Endothelial cell of umbilical vein (primary cell): Measurements from ENCODE around the gene KCTD5. TPM values are rescaled to one million over a fixed set of nuclear protein-coding genes. Genes with fewer than 3 reads are reported as not detected.

Experiments used
- BruUV-seq: library from RNA; stranded (reverse); fragments of 400-500 nt; replicated peaks from 2 replicates; lab custom pipeline; 2021; lab: Mats Ljungman, UMichigan
- CTCF ChIA-PET: fragments of 300-600, 350-600 bp; sonication (Branson Sonifier 250); formaldehyde crosslinking; loops from one replicate; lab custom pipeline; 2021; ENCODE audit warnings: antibody characterized with exemption, inconsistent platforms; lab: Charles Lee
- POLR2A ChIA-PET: fragments of 300-600, 350-600 bp; sonication (Branson Sonifier 250); formaldehyde crosslinking; loops from one replicate; lab custom pipeline; 2021; ENCODE audit warnings: antibody characterized with exemption, inconsistent platforms; lab: Charles Lee
- DNase-seq: peaks from one replicate; pipeline ENCODE4 v3.0.0-alpha.2; 2011; ENCODE audit warnings: low read depth, low spot score
- FAIRE-seq: peaks from 2 replicates; lab custom pipeline; 2011; peaks lifted over from hg19 to GRCh38; lab: Jason Lieb, UNC
- H2AFZ ChIP-seq: 2 replicates; pipeline ENCODE4 v1.6.0; 2012; ENCODE audit warnings: low read depth, low read length, control low read depth, inconsistent platforms
- H3K27ac ChIP-seq: 2 replicates; pipeline ENCODE4 v1.5.1; 2011; ENCODE audit warnings: low read depth, mild to moderate bottlenecking, control low read depth, low read length, moderate library complexity; ENCODE audit not compliant: insufficient read depth
- H3K27me3 ChIP-seq, 2 experiments: 2 replicates each; pipeline versions ENCODE4 v1.6.0 to v1.6.1; 2011; ENCODE audit warnings: low read length in 2 of 2, mixed read lengths in 1 of 2; ENCODE audit not compliant: control insufficient read depth in 2 of 2, insufficient read depth in 2 of 2
- H3K36me3 ChIP-seq, 2 experiments: 2 replicates in 1 of 2; 3 replicates in 1 of 2; pipeline ENCODE4 v1.5.1; 2011; ENCODE audit warnings: low read length in 2 of 2, mild to moderate bottlenecking in 1 of 2, moderate library complexity in 1 of 2; ENCODE audit not compliant: control insufficient read depth in 2 of 2, insufficient read depth in 2 of 2; ENCODE audit errors: extremely low read depth in 1 of 2
- H3K4me1 ChIP-seq: 3 replicates; pipeline ENCODE4 v1.5.1; 2011; ENCODE audit warnings: mild to moderate bottlenecking, low read length; ENCODE audit not compliant: control insufficient read depth, insufficient read depth; ENCODE audit errors: extremely low read depth
- H3K4me2 ChIP-seq: 2 replicates; pipeline ENCODE4 v1.6.1; 2011; ENCODE audit warnings: low read length, control low read depth, mixed read lengths; ENCODE audit not compliant: insufficient read depth
- H3K4me3 ChIP-seq, 3 experiments: fragments of 200-600 bp in 1 of 3; sonication (generic), shearing (Covaris generic) in 1 of 3; replicated peaks in 1 of 3; 2 replicates each; pipeline ENCODE4 v1.5.1; 2011 to 2016; ENCODE audit warnings: control low read depth in 3 of 3, low read length in 3 of 3, mild to moderate bottlenecking in 2 of 3, inconsistent platforms in 1 of 3, low read depth in 1 of 3, moderate library complexity in 1 of 3; ENCODE audit not compliant: insufficient read depth in 1 of 3
- H3K79me2 ChIP-seq: 2 replicates; pipeline ENCODE4 v1.6.0; 2012; ENCODE audit warnings: low read length, inconsistent platforms; ENCODE audit not compliant: control insufficient read depth, insufficient read depth
- H3K9ac ChIP-seq: replicated peaks from 2 replicates; pipeline ENCODE3; 2011; ENCODE audit warnings: low read length, control low read depth; ENCODE audit not compliant: insufficient read depth; ENCODE audit errors: extremely low read depth
- H3K9me1 ChIP-seq: replicated peaks from 3 replicates; pipeline ENCODE4 v1.6.0; 2011; ENCODE audit warnings: mild to moderate bottlenecking, low read length; ENCODE audit not compliant: control insufficient read depth, insufficient read depth; ENCODE audit errors: extremely low read depth
- H3K9me3 ChIP-seq: replicated peaks from 2 replicates; pipeline ENCODE4 v1.5.1; 2012; ENCODE audit warnings: low read length, inconsistent platforms; ENCODE audit not compliant: control insufficient read depth, insufficient read depth
- H4K20me1 ChIP-seq: replicated peaks from 2 replicates; pipeline ENCODE3; 2011; ENCODE audit warnings: mild to moderate bottlenecking, low read length; ENCODE audit not compliant: control insufficient read depth, insufficient read depth; ENCODE audit errors: extremely low read depth
- CTCF ChIP-seq, 2 donors: IDR thresholded peaks; 1 replicate in 1 of 2; 2 replicates in 1 of 2; pipeline ENCODE4 v1.5.1; 2011; ENCODE audit warnings: low read length in 2 of 2, mild to moderate bottlenecking in 2 of 2, moderate library complexity in 2 of 2, control low read depth in 1 of 2, inconsistent platforms in 1 of 2, low read depth in 1 of 2; ENCODE audit not compliant: insufficient read depth in 1 of 2; ENCODE audit errors: extremely low read depth in 1 of 2
- EZH2 ChIP-seq: IDR thresholded peaks from 2 replicates; pipeline ENCODE4 v1.6.1; 2012; ENCODE audit warnings: borderline replicate concordance, low read depth, mild to moderate bottlenecking, moderate library complexity, low read length, inconsistent platforms; ENCODE audit not compliant: severe bottlenecking
- FOS ChIP-seq: IDR thresholded peaks from 2 replicates; pipeline ENCODE4 v1.6.1; 2011; ENCODE audit warnings: mild to moderate bottlenecking, low read length, moderate library complexity, borderline replicate concordance; ENCODE audit not compliant: insufficient read depth
- GATA2 ChIP-seq: IDR thresholded peaks from 2 replicates; pipeline ENCODE4 v1.7.0; 2011; ENCODE audit warnings: low read depth, mild to moderate bottlenecking, moderate library complexity, mixed read lengths, low read length; ENCODE audit not compliant: insufficient read length, insufficient read depth
- JUN ChIP-seq: IDR thresholded peaks from 2 replicates; pipeline ENCODE4 v1.6.1; 2011; ENCODE audit warnings: borderline replicate concordance, low read depth; ENCODE audit not compliant: insufficient read length, insufficient read depth
- MAX ChIP-seq: IDR thresholded peaks from 2 replicates; pipeline ENCODE4 v1.6.1; 2011; ENCODE audit not compliant: insufficient read depth, insufficient read length
- MYC ChIP-seq: IDR thresholded peaks from one replicate; pipeline ENCODE4 v1.6.1; 2011; ENCODE audit warnings: mild to moderate bottlenecking, low read depth, low read length
- POLR2A ChIP-seq: IDR thresholded peaks from 2 replicates; pipeline ENCODE4 v1.6.1; 2012; ENCODE audit warnings: low read depth, mild to moderate bottlenecking, control low read depth, low read length
- POLR2AphosphoS5 ChIP-seq: IDR thresholded peaks from 2 replicates; pipeline ENCODE4 v1.6.1; 2012; ENCODE audit warnings: low read depth, mild to moderate bottlenecking, control low read depth, low read length, moderate library complexity; ENCODE audit not compliant: insufficient read depth
- dilution Hi-C: fragments of 300-500 bp; cut with MboI; formaldehyde crosslinking; loops from one replicate; pipeline ENCODE4 v1.15.0; 2019; ENCODE audit warnings: low sequenced_read_pairs; ENCODE audit not compliant: extremely low pct_ligation_motif_present
- intact Hi-C: fragments of 100-400 bp; cut with micrococcal nuclease; formaldehyde crosslinking; loops from one replicate; pipeline ENCODE4 v1.10.0; 2022
- polyA plus RNA-seq, 4 experiments: library from polyadenylated mRNA; depleted of rRNA in 3 of 4; stranded (reverse) in 3 of 4; unstranded in 1 of 4; fragments of >200 nt; gene quantifications; 2 replicates each; pipeline versions ENCODE4 v1.2.1 to v1.2.3, GENCODE V29; 2011 to 2012; ENCODE audit warnings: missing spikeins in 1 of 4
- total RNA-seq: library from RNA; stranded (reverse); gene quantifications from 2 replicates; pipeline ENCODE4 v1.2.3, GENCODE V29; 2021

The KCTD5 gene
- total and polyA plus RNA-seq, 2 donors (not counting 3 experiments of a cell fraction or from before 2014, with no cell fraction given) = 32.2 to 42.0 TPM

GRCh38 chr16:2728034-2728433 lies 45.7 kb downstream of the KCTD5 start:
- TF ChIP-seq JUN (no peak), EZH2 (no peak), CTCF (IDR thresholded peaks at IDR 0.05; ENCODE audit: extremely low read depth in 1 of 2, insufficient read depth in 1 of 2, low read depth in 1 of 2, low read length in 2 of 2) (no peak), GATA2 (no peak), MAX (no peak), POLR2AphosphoS5 (no peak), POLR2A (no peak), FOS (no peak), MYC (no peak)
- Histone ChIP-seq H3K79me2 (no peaks in the 10 kb centered on the region), H3K9me1 (no peaks in the 10 kb centered on the region), H3K9ac (no peak overlapping the region), H3K36me3 (no peaks in the 10 kb centered on the region), H3K4me2 (no peak overlapping the region), H4K20me1 (no peaks in the 10 kb centered on the region), H3K4me3 (no peak overlapping the region), H2AFZ (no peak overlapping the region), H3K27me3 (peaks cover 0 to 4% of the 10 kb centered on the region in 2 experiments), H3K4me1 (no peaks in the 10 kb centered on the region), H3K27ac (no peak overlapping the region), H3K9me3 (no peaks in the 10 kb centered on the region)
- intact Hi-C loops = no loop called here
- CTCF ChIA-PET = interaction anchor here (0.8 to 1.5 kb wide), 4 partner anchors 9 to 199 kb away, joined by 3 to 4 read pairs (median 4); no protein-coding TSS in a partner anchor
- BruUV-seq = no TSS peak
- POLR2A ChIA-PET = no interaction called here
- DNase-seq = no peak
- dilution Hi-C loops = no loop called here
- FAIRE-seq = no peak
